HG03175 (cell line): ENCODE data around the gene KRT72.

ENCODE experiments used
- ATAC-seq: cut with Tn5 transposase; IDR thresholded peaks from one replicate; pipeline ENCODE4 v1.9.1; 2021; ENCODE audit warnings: mild to moderate bottlenecking, moderate library complexity; ENCODE audit not compliant: unreplicated experiment

Gene KRT72

GRCh38 chr12:52600941-52601481 lies at the start of gene KRT72:
TSS of gene KRT72 (minus strand) at chr12:52601463. CDS start at chr12:52601452, 11 bp downstream.
- ATAC-seq, result no peak

DNA sequence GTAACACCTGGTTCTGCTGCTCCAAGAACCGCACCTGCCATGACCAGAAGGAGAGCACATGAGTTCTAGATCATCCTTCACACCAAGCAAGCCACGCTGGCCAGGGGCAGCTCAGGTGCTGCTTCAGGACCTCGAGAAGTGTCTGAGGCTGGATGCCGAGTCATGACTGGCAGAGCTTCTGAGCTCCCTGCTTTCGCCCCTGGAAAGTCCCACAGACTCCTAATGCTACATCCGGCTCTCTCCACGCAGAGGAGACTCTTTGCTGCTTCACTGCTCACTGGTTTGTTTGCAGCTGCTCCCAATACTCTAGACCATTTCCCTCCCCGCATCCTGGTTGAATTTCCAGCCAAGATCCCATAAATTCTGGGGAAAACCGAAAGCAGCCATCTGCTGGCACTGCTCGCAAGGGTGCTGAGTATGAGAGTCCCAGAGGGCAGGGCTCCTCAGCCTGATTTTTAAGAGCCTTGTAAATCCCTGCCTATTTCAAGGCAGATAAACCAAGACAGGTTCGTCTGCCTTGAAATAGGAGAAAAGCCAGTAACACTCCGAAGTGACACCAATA lies 49.3 kb upstream of the KRT72 start:
- no peak for ATAC-seq

- no peak for ATAC-seq
Observed at GRCh38 chr12:52649066-52649465, 47.8 kb upstream of the KRT72 start.

- no peak for ATAC-seq
Observed at GRCh38 chr12:52648012-52648550, 46.8 kb upstream of the KRT72 start.

- no peak for ATAC-seq
Observed at GRCh38 chr12:52647601-52648000, 46.3 kb upstream of the KRT72 start.

DNA sequence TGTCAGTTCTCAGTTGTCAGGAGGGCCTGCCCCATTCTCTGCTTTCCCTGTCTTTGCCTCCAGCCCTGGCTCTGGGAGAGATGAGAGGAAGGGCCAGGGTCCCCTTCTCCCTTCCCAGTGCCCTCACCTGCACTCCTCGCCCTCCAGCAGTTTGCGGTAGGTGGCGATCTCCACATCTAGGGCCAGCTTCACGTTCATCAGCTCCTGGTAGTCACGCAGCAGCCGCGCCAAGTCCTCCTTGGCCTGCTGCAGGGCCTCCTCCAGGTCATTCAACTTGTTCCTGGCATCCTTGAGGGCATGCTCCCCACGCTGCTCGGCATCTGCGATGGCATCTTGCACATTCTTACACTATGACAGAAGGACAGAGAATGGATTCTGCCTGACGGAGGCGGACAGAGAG lies 45.4 kb upstream of the KRT72 start:
- ATAC-seq, result no peak

- ATAC-seq, result no peak
Observed at GRCh38 chr12:52645982-52646381, 44.7 kb upstream of the KRT72 start.

DNA sequence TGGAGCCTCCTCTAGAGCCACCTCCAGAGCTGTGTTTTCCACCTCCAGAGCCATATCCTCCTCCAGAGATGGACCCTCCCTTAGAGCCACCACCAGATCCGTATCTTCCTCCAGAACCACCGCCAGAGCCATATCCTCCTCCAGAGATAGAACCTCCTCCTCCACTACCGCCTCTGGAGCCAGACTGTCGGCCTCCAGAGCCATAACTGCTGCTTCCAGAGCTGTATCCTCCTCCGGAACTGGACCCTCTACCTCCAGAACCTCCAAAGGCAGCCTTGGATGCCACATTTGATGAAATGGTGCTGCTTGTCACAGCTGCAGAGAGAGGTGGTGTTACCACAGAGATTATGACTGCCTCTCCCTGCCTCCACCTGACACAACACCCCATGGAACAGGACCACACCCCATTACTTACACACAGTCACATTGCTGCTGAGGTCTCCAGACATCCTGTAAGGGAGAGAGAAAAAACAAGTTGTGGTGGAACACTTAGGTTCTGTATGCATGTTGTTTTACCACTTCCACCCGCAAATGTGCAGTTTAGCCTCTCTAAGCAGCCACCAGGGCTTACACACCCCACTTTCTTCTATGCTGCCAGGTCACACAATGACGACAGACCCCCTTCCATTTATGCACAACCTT lies 44.0 kb upstream of the KRT72 start:
- ATAC-seq, result no peak

DNA sequence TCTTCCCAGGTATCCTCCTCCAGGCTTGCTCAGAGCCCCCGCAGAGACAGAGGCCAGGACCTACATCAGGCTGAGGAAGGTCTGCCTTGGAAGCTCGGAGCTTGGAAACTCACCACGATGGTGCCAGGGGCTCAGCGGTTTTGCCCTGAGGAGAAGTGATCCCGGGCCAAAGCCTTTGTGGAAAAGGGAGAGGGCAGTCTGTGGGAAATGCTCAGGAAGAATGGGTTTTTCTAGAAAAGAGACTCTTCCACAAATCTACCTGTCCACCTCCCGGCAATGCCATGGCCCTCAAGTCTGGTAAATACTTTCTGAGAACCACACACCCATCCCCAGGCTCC lies 42.8 kb upstream of the KRT72 start:
- ATAC-seq, result no peak

DNA sequence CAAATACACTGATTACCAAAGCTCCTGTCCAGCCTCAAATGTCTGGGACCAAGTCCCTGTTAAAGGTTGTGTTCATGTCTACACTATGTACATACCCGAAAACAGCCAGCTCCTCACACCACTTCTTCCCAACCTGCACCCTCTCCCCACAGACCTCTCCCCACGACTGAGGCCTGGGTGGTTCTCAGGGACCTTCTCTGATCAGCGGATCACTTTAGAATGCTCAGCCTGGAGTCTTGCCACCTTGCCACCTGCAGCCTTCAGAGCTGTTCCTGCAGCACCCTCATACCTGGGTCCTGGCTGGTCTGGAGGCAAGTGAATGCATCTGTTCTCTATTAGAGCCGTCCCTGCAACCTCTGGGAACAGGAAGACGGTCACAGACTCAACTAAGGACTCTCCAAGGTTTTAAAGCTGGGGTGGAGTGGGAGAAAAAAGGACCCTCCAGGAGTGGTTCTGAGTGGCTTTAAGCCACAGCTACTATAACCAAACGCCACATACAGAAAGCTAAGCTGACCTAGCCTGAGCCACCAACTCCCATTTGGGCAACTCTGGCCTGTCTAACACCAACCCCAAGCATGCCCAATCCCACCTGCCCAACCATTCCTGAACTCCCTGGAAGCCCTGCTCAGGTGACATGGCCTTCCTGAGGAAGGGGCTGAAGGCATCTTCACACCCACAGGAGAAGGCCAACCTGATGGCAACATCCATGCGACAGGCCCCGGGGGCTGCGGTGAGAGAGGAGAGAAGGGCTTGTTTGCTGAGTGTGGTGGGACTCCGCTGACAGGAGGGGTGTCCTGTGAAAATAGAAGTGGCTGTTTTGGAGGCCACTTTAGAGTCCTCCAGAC lies 42.2 kb upstream of the KRT72 start:
- ATAC-seq, result no peak

DNA sequence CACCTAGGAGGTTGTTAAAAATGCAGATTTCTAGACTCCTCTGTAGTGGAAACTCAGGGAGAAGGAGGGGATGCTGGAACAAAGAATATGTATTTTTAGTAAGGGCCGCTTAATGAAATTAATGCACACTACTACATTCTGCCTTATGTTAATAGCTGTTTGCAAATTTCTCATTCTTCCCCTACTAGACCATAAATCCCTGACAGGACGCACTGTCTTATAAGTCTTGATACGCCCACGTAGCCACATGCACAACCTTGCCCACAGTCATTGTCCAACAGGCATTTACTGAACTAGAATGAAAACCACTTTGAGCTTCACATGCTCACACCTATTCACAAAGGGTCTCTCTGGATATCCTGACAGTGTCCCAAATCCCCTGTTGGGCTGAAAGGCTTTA lies 40.2 kb upstream of the KRT72 start:
- ATAC-seq, result no peak

GRCh38 chr12:52637299-52637698 lies 36.0 kb upstream of the KRT72 start:
- ATAC-seq, result no peak

GRCh38 chr12:52636592-52637258 lies 35.5 kb upstream of the KRT72 start:
- ATAC-seq, result no peak

- no peak for ATAC-seq
Observed at GRCh38 chr12:52636189-52636588, 34.9 kb upstream of the KRT72 start.

DNA sequence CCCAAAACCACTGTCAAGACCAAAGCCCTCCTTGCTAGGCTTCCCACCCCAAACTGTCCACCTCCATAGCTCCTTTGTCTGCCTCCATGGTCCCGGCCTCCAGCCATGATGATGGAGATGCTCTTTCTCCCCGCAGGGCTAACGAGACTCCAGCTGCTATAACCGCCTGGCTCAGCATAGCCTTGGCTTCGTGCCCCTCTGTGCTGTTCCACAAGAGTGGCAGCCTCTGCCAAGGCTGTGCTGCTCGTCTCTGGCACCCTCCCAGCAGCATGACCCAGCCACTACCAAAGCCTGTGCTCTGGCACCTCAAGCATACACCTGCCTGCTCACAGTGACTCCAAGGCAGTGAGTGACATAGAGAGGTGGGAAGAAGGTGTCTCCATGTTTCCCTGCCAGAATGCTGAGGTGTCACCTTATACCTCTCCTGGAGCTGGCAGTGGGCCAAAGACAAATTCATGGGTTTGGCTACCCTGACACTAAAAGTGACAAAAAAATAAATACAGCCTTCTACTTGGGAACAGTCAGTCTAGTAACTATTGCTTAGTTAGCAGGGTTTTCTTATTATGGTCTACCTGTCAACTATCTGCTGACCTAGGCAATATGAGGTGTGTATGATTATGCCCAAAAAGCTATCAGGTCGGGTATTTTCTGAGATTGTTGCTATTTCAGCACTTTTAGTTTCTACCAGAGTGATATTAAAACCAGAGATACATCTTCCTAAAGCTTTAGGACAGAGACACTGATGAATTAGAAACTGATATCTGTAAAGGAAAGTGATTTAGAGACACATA lies 33.2 kb upstream of the KRT72 start:
- no peak for ATAC-seq

GRCh38 chr12:52633383-52633782 lies 32.1 kb upstream of the KRT72 start:
- no peak for ATAC-seq

DNA sequence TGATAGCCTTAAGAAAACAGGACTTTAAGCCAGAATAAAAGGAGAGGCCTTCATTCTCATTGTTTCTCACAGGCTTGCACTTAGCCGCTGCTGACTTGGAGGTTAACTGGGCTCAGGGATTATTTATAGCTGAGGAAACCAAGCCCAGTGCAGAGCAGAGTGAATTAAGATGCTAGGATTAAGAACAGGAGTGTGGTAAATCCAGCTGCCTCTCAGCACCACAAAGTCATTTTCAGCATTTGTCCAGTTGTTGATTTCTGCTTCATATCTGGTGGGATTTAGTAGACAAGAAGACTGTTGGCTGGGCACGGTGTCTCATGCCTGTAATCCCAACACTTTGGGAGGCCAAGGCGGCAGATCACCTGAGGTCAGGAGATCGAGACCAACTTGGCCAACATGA lies 31.4 kb upstream of the KRT72 start:
- no peak for ATAC-seq

GRCh38 chr12:52631676-52632459 lies 30.6 kb upstream of the KRT72 start:
- no peak for ATAC-seq

GRCh38 chr12:52631264-52631663 lies 30.0 kb upstream of the KRT72 start:
- ATAC-seq, result no peak
